Osteoblast (primary cell): Measurements from ENCODE around the gene NHERF2. TPM values are rescaled to one million over a fixed set of nuclear protein-coding genes. Genes with fewer than 3 reads are reported as not detected.

Source experiments
- DNase-seq: peaks from one replicate; pipeline ENCODE4 v3.0.0; 2011; ENCODE audit warnings: low spot score, mixed read lengths; ENCODE audit not compliant: insufficient read length; ENCODE audit errors: missing footprints
- H2AFZ ChIP-seq: 2 replicates; pipeline ENCODE4 v1.6.0; 2011; ENCODE audit warnings: mild to moderate bottlenecking, low read length
- H3K27ac ChIP-seq: 2 replicates; pipeline ENCODE4 v1.5.1; 2011; ENCODE audit warnings: mild to moderate bottlenecking, low read depth, low read length, moderate library complexity
- H3K27me3 ChIP-seq: 2 replicates; pipeline ENCODE4 v1.6.0; 2012; ENCODE audit warnings: mild to moderate bottlenecking, control low read depth, inconsistent platforms, low read length, moderate library complexity; ENCODE audit not compliant: insufficient read depth
- H3K36me3 ChIP-seq: 2 replicates; pipeline ENCODE4 v1.5.1; 2011; ENCODE audit warnings: mild to moderate bottlenecking, low read length, control low read depth, moderate library complexity; ENCODE audit not compliant: insufficient read depth
- H3K4me1 ChIP-seq: 2 replicates; pipeline ENCODE4 v1.5.1; 2011; ENCODE audit warnings: mild to moderate bottlenecking, low read length, control low read depth, moderate library complexity; ENCODE audit not compliant: insufficient read depth
- H3K4me2 ChIP-seq: 2 replicates; pipeline ENCODE4 v1.6.0; 2011; ENCODE audit warnings: mild to moderate bottlenecking, low read length; ENCODE audit not compliant: insufficient read depth
- H3K4me3 ChIP-seq: fragments of 200-600 bp; sonication (generic); 3 replicates; pipeline ENCODE4 v1.5.1; 2012; ENCODE audit warnings: mild to moderate bottlenecking, low read length, inconsistent platforms; ENCODE audit not compliant: insufficient read depth
- H3K79me2 ChIP-seq: 2 replicates; pipeline ENCODE4 v1.6.0; 2012; ENCODE audit warnings: mild to moderate bottlenecking, low read length, control low read depth, inconsistent platforms; ENCODE audit not compliant: insufficient read depth
- H3K9me3 ChIP-seq: 2 replicates; pipeline ENCODE4 v1.5.1; 2011; ENCODE audit warnings: low read depth, low read length, control low read depth
- H4K20me1 ChIP-seq: 2 replicates; pipeline ENCODE4 v1.6.0; 2012; ENCODE audit warnings: mild to moderate bottlenecking, low read length, control low read depth; ENCODE audit not compliant: insufficient read depth
- total RNA-seq: library from RNA; depleted of rRNA; stranded (reverse); fragments of >200 nt; gene quantifications from 2 replicates; pipeline ENCODE4 v1.2.3, GENCODE V29; 2012
- TF ChIP-seq, protein P1 (sequence below): IDR thresholded peaks from 2 replicates; pipeline ENCODE4 v1.5.1; 2011; ENCODE audit warnings: mild to moderate bottlenecking, low read depth, low read length, moderate library complexity; ENCODE audit errors: extremely low read depth

Gene NHERF2
- total RNA-seq, 1 donor, result 33.7 TPM

DNA sequence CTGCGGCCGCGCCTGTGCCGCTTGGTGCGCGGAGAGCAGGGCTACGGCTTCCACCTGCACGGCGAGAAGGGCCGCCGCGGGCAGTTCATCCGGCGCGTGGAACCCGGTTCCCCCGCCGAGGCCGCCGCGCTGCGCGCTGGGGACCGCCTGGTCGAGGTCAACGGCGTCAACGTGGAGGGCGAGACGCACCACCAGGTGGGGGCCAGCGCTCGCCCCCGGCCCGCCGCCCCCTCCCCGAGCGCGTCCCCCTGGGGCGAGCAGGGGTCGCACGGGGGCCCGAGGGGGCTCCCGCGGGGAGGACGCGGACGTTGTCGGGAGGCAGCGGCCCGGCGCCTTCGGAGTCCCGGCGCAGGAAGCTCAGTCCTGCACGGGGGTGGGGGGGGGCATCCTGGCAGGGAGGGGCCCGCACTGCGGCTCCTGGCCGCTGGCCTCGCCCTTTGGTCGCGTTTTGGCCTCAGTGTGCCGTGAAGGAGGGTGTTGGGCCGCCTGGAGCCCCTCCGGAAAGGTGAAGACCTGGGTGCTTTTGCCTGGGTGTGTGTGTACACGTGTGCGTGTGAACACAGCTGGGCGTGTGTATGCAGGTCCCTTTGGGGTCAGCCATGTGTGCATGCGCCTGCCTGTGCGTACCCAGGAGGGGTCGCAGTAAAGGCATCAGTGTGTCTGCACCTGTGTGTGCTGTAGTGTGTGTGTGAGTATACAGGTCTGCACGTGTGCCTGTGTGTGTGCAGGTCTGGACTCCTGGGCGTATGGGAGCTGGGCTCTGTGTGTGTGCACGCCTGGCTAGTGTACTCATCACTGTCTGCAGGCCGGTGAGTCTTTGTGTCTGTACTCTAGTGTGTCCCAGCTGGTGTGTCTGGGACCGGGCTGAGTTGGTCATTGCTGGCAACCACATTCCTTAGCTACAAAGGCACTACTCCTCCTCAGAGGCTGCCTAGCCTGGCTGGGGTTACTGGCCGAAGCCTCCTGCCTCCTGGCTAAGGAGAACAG, 615 bp downstream of the NHERF2 start:
- Histone ChIP-seq H3K27ac (no peak overlapping the region), H2AFZ (no peak overlapping the region), H3K27me3 (no peaks in the 10 kb centered on the region), H3K4me1 (peaks cover 18% of the 10 kb centered on the region), H3K4me2 (peak overlapping the region; percentile 79), H3K36me3 (no peaks in the 10 kb centered on the region), H3K79me2 (peaks cover 15% of the 10 kb centered on the region), H3K9me3 (no peaks in the 10 kb centered on the region), H4K20me1 (peaks cover 16% of the 10 kb centered on the region), H3K4me3 (peak overlapping the region; percentile 72)
- peak; percentile 97 for DNase-seq
- TF ChIP-seq, protein P1, sequence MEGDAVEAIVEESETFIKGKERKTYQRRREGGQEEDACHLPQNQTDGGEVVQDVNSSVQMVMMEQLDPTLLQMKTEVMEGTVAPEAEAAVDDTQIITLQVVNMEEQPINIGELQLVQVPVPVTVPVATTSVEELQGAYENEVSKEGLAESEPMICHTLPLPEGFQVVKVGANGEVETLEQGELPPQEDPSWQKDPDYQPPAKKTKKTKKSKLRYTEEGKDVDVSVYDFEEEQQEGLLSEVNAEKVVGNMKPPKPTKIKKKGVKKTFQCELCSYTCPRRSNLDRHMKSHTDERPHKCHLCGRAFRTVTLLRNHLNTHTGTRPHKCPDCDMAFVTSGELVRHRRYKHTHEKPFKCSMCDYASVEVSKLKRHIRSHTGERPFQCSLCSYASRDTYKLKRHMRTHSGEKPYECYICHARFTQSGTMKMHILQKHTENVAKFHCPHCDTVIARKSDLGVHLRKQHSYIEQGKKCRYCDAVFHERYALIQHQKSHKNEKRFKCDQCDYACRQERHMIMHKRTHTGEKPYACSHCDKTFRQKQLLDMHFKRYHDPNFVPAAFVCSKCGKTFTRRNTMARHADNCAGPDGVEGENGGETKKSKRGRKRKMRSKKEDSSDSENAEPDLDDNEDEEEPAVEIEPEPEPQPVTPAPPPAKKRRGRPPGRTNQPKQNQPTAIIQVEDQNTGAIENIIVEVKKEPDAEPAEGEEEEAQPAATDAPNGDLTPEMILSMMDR, result no peak

DNA sequence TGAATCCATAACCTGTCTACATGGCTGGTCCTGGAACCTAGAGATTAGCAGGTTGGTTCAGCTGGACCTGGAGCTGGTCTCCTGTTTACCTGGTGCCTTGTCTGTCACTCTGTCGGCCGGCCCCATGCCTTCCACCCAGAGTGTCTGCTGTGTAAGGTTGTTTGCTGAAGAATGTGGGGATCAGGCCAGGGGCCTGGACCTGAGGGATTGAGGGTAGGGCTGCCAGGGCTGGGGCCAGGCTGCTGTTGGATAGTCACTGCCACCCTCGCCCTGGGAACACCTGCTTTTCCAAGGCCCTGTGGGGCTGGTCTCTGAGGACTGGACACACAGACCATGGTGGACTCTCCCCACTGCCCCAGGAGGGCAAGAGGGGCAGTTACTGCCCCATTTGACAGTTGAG, 1.4 kb downstream of the NHERF2 start:
- Histone ChIP-seq H3K27ac (no peak overlapping the region), H3K27me3 (no peaks in the 10 kb centered on the region), H3K4me3 (peak overlapping the region; percentile 72)

DNA sequence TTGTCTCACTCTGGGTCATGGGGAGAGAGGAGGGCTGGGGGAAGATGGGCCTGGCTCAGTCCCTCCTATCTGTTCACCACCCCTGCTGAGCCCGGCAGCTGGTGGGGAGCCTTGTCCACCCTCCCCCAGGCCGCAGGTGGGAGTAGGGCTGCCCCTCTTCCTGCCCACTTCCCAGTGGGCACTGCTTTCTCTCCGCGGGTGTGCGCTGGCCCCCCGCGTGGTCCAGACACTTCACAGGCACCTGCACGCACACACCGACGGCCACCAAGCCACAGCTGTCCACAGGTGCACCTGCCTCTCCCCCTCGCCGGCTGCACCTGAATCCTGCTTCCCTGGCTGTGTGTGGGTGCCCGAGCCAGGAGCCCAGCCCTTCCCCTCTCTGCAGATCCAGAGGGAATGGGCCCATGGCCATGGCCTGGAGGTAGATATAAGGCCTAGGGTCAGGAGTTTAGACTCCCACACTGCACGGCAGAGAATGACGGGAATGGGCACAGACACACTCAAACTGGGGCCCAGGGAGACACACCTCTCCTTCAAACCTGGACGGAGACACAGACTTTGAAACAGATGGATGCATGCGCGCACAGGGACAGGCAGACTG, 2.0 kb downstream of the NHERF2 start:
- no peak for DNase-seq
- Histone ChIP-seq H3K79me2 (peaks cover 15% of the 10 kb centered on the region), H3K36me3 (no peaks in the 10 kb centered on the region), H4K20me1 (peaks cover 16% of the 10 kb centered on the region), H3K27me3 (no peaks in the 10 kb centered on the region), H3K4me3 (no peak overlapping the region), H3K9me3 (no peaks in the 10 kb centered on the region), H2AFZ (no peak overlapping the region), H3K27ac (no peak overlapping the region), H3K4me1 (peaks cover 26% of the 10 kb centered on the region), H3K4me2 (peak overlapping the region; percentile 79)
- TF ChIP-seq, protein P1, result no peak

More for the DNA sequence above, 1.4 kb downstream of the NHERF2 start:
- DNase-seq, result no peak
- peak overlapping the region; percentile 79 for H3K4me2 ChIP-seq
- TF ChIP-seq, protein P1, result no peak
- no peaks in the 10 kb centered on the region for H3K9me3 ChIP-seq
- peaks cover 20% of the 10 kb centered on the region for H3K4me1 ChIP-seq
- H4K20me1 ChIP-seq, result peaks cover 16% of the 10 kb centered on the region
- peaks cover 15% of the 10 kb centered on the region for H3K79me2 ChIP-seq
- no peaks in the 10 kb centered on the region for H3K36me3 ChIP-seq
- H2AFZ ChIP-seq, result no peak overlapping the region

GRCh38 chr16:2029350-2029749, 2.6 kb downstream of the NHERF2 start:
- Histone ChIP-seq H2AFZ (no peak overlapping the region), H3K36me3 (no peaks in the 10 kb centered on the region), H3K4me1 (peaks cover 30% of the 10 kb centered on the region), H3K79me2 (peaks cover 15% of the 10 kb centered on the region), H3K4me3 (no peak overlapping the region), H3K9me3 (no peaks in the 10 kb centered on the region), H3K27me3 (no peaks in the 10 kb centered on the region), H3K4me2 (peak overlapping the region; percentile 9), H3K27ac (no peak overlapping the region), H4K20me1 (peaks cover 16% of the 10 kb centered on the region)
- no peak for DNase-seq
- TF ChIP-seq, protein P1, result no peak
